Ishikawa (cell line): ENCODE measurements around the gene IL5RA.

Experiments used
- CEBPB ChIP-seq: IDR thresholded peaks from 2 replicates; pipeline ENCODE4 v1.6.1; 2012
- CREB1 ChIP-seq: IDR thresholded peaks from 2 replicates; pipeline ENCODE4 v1.6.1; 2012; ENCODE audit warnings: low read depth
- EGR1 ChIP-seq: IDR thresholded peaks from 2 replicates; pipeline ENCODE4 v1.6.1; 2012
- EP300 ChIP-seq: IDR thresholded peaks from 2 replicates; pipeline ENCODE4 v1.6.1; 2012; ENCODE audit warnings: borderline replicate concordance
- FOXM1 ChIP-seq: IDR thresholded peaks from 2 replicates; pipeline ENCODE4 v1.6.1; 2012; ENCODE audit warnings: low read depth, borderline replicate concordance
- MAX ChIP-seq: IDR thresholded peaks from 2 replicates; pipeline ENCODE4 v1.6.1; 2012
- NFIC ChIP-seq: IDR thresholded peaks from 2 replicates; pipeline ENCODE4 v1.6.1; 2012
- RAD21 ChIP-seq: IDR thresholded peaks from 2 replicates; pipeline ENCODE4 v1.6.1; 2012; ENCODE audit warnings: low read depth
- TAF1 ChIP-seq: IDR thresholded peaks from 2 replicates; pipeline ENCODE4 v1.6.1; 2012; ENCODE audit warnings: low read depth, mild to moderate bottlenecking
- TCF12 ChIP-seq: IDR thresholded peaks from 2 replicates; pipeline ENCODE4 v1.6.1; 2012; ENCODE audit warnings: low read depth
- TEAD4 ChIP-seq: IDR thresholded peaks from 2 replicates; pipeline ENCODE4 v1.6.1; 2012
- USF1 ChIP-seq: IDR thresholded peaks from 2 replicates; pipeline ENCODE4 v1.6.1; 2012
- YY1 ChIP-seq: IDR thresholded peaks from 2 replicates; pipeline ENCODE4 v1.6.1; 2012; ENCODE audit warnings: low read depth
- ZBTB7A ChIP-seq: IDR thresholded peaks from 2 replicates; pipeline ENCODE4 v1.6.1; 2012; ENCODE audit warnings: low read depth
- TF ChIP-seq, protein P1 (sequence below): IDR thresholded peaks from 2 replicates; pipeline ENCODE4 v1.6.1; 2012; ENCODE audit warnings: low read depth, mild to moderate bottlenecking

The IL5RA gene

GRCh38 chr3:3127432-3128010 lies 17.3 kb upstream of the IL5RA start:
- TF ChIP-seq MAX, result no peak
- no peak for TF ChIP-seq FOXM1
- no peak for TF ChIP-seq EGR1
- TF ChIP-seq TEAD4, result no peak
- TF ChIP-seq ZBTB7A, result no peak
- TF ChIP-seq USF1, result no peak
- no peak for TF ChIP-seq CREB1
- TF ChIP-seq TAF1, result no peak
- TF ChIP-seq NFIC, result no peak
- TF ChIP-seq EP300, result no peak
- TF ChIP-seq YY1, result no peak
- no peak for TF ChIP-seq CEBPB
- TF ChIP-seq TCF12, result no peak

DNA sequence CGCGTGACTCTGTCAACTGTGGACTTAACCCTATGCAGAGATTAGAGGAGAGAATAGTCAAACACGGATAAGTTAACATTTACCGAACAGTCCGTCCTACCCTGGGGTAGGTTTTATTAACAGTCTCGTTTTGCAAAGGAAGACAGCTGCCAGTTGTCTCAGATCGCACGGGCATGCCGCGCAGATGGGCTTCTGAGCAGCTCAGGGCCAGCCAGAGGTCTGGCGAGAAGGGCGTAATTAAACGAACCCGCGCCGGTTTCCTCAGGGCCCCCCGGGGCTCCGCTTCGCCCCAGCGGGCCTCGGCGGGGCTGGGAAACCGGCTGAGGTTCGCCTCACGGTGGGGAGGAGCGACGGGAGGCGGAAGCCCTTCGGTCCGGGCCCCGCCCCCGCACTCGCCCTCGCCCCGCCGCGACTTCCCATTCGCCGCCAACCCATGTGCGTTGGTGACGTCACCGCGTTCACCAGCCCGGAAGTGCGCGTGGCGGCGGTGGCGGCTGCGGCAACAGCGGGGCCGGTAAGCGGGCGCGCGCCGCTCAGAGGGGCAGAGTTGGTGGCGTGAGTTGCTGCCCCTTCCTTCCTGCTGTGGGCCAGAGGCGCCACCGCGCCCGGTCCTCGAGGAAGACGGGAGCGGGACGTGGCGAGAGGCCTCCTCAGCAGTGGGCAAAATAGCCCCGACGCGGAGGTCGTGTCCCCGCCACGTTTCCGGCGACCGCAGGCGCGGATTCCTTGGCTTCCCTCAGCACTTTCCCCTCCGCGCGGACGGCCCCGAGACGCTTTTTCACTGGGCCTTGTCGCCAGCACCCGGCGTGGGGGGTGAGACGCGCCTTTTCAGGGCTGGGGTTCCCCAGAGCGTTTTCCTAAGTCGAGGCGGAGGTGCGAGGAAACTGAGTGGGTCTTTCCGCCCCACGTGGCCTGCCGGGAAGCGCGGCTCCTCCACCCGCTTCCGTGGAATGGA lies 16.6 kb upstream of the IL5RA start, which contains the start of gene TRNT1:
TSS of gene TRNT1 (plus strand) at position 464 of the 955 bp plus-strand sequence. CDS start 2,101 bp downstream, outside the sequence.
- no peak for TF ChIP-seq TCF12
- no peak for TF ChIP-seq TEAD4
- no peak for TF ChIP-seq NFIC
- TF ChIP-seq MAX, result peak; percentile 74
- TF ChIP-seq USF1, result peak; percentile 61; the same call in 1 of the 2 replicates
- TF ChIP-seq CREB1, result no peak
- TF ChIP-seq RAD21, result no peak
- no peak for TF ChIP-seq EP300
- no peak for TF ChIP-seq ZBTB7A
- TF ChIP-seq, protein P1, sequence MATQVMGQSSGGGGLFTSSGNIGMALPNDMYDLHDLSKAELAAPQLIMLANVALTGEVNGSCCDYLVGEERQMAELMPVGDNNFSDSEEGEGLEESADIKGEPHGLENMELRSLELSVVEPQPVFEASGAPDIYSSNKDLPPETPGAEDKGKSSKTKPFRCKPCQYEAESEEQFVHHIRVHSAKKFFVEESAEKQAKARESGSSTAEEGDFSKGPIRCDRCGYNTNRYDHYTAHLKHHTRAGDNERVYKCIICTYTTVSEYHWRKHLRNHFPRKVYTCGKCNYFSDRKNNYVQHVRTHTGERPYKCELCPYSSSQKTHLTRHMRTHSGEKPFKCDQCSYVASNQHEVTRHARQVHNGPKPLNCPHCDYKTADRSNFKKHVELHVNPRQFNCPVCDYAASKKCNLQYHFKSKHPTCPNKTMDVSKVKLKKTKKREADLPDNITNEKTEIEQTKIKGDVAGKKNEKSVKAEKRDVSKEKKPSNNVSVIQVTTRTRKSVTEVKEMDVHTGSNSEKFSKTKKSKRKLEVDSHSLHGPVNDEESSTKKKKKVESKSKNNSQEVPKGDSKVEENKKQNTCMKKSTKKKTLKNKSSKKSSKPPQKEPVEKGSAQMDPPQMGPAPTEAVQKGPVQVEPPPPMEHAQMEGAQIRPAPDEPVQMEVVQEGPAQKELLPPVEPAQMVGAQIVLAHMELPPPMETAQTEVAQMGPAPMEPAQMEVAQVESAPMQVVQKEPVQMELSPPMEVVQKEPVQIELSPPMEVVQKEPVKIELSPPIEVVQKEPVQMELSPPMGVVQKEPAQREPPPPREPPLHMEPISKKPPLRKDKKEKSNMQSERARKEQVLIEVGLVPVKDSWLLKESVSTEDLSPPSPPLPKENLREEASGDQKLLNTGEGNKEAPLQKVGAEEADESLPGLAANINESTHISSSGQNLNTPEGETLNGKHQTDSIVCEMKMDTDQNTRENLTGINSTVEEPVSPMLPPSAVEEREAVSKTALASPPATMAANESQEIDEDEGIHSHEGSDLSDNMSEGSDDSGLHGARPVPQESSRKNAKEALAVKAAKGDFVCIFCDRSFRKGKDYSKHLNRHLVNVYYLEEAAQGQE, result no peak
- no peak for TF ChIP-seq EGR1
- peak; percentile 65; the same call in 1 of the 2 replicates for TF ChIP-seq TAF1
- TF ChIP-seq YY1, result no peak
- TF ChIP-seq FOXM1, result no peak
- TF ChIP-seq CEBPB, result no peak

DNA sequence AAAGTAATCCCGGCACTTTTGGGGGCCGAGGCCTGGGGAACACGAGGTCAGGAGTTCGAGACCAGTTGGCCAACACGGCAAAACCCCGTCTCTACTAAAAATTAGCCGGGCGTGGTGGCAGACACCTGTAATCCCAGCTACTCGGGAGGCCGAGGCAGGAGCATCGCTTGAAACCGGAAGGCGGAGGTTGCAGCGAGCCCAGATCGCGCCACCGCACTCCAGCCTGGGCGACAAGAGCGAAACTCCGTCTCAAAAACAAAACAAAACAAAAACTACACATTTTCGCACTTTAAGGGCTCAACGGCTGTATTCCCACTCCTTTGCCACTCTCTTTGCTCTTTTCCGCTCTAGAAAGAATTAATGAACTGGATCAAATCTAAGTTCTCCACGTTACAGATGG lies 15.8 kb upstream of the IL5RA start:
- no peak for TF ChIP-seq FOXM1
- no peak for TF ChIP-seq MAX
- TF ChIP-seq EGR1, result no peak
- TF ChIP-seq RAD21, result no peak
- TF ChIP-seq NFIC, result no peak
- no peak for TF ChIP-seq TCF12
- TF ChIP-seq CREB1, result no peak
- TF ChIP-seq, protein P1, result no peak
- TF ChIP-seq USF1, result no peak
- no peak for TF ChIP-seq ZBTB7A
- TF ChIP-seq TEAD4, result no peak

GRCh38 chr3:3119393-3119851 lies 9.2 kb upstream of the IL5RA start:
- TF ChIP-seq TCF12, result no peak
- no peak for TF ChIP-seq RAD21
- no peak for TF ChIP-seq FOXM1
- TF ChIP-seq CEBPB, result no peak
- no peak for TF ChIP-seq TEAD4
- no peak for TF ChIP-seq ZBTB7A
- TF ChIP-seq EGR1, result no peak
- TF ChIP-seq NFIC, result no peak
- no peak for TF ChIP-seq TAF1
